Rectal smooth muscle tissue (tissue), 1 donor: ENCODE measurements around the gene BORCS8.
"Not testable (repeated sequence)": the region's sequence is repeated elsewhere in the genome, so short reads cannot be mapped to it uniquely, and the experiment has no call there.

ENCODE experiments used
- H3K27ac ChIP-seq: one replicate; pipeline ENCODE4 v1.7.0; 2013; ENCODE audit warnings: low read depth, low read length, inconsistent platforms
- H3K27me3 ChIP-seq: one replicate; pipeline ENCODE4 v1.7.0; 2013; ENCODE audit warnings: low read length; ENCODE audit not compliant: control insufficient read depth, insufficient read depth
- H3K36me3 ChIP-seq: one replicate; pipeline ENCODE4 v1.7.0; 2013; ENCODE audit warnings: low read length; ENCODE audit not compliant: control insufficient read depth, insufficient read depth
- H3K4me1 ChIP-seq: one replicate; pipeline ENCODE4 v1.7.0; 2013; ENCODE audit warnings: low read length; ENCODE audit not compliant: control insufficient read depth, insufficient read depth
- H3K4me3 ChIP-seq: one replicate; pipeline ENCODE4 v1.7.0; 2013; ENCODE audit warnings: low read length
- H3K9ac ChIP-seq: one replicate; pipeline ENCODE4 v1.7.0; 2013; ENCODE audit warnings: low read length

Gene BORCS8

DNA sequence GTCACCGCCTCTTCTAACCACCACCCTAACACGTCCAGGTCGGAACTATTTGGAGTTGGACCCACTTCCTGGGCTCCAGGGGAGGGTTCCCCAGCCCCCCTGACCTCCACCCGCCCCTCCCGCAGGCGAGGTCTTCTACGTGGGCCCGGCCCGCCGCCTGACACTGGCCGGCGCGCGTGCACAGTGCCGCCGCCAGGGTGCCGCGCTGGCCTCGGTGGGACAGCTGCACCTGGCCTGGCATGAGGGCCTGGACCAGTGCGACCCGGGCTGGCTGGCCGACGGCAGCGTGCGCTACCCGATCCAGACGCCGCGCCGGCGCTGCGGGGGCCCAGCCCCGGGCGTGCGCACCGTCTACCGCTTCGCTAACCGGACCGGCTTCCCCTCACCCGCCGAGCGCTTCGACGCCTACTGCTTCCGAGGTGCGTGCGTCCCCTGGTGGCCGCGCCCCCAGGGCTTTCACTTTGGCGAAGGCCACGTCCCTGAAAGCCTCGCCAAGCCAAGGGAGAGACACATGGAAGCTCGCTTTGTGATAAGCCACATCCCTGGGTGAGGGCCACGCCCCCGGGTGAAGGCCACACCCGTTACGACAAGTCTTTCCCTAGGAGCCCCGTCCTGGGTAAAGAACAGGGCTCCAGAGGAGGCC lies 33.0 kb upstream of the BORCS8 start:
- Histone ChIP-seq H3K4me3 (peak overlapping the region; percentile 65), H3K9ac (no peak overlapping the region), H3K27me3 (peaks cover 12% of the 10 kb centered on the region), H3K4me1 (no peaks in the 10 kb centered on the region), H3K27ac (no peak overlapping the region), H3K36me3 (no peaks in the 10 kb centered on the region)

DNA sequence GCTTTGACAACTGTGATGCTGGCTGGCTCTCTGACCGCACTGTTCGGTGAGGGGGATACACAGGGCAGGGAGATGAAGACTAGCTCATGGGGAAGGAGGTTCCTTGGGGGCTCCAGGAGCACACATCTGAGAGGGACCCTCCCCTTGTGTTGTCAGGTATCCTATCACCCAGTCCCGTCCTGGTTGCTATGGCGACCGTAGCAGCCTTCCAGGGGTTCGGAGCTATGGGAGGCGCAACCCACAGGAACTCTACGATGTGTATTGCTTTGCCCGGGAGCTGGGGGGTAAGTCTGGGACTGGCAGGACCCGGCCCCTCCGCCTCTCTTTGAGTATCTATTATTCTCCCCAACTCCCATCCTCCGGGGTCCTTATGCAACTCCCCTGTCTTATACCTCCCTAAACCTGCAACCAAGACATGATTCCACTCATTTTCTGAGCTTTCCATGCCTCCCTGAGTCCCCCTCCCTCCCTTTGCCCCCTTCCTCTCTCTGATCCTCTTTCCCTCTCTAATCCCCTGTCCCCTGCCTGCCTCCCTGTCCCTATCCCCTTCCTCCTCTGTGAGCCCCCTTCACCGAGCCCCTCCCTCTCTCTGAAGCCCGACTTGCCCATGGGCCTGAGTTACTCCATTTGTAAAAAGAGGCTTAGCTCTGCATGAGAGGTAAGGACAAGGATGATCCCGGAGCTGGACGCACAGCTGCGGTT lies 32.3 kb upstream of the BORCS8 start:
- no peaks in the 10 kb centered on the region for H3K36me3 ChIP-seq
- no peak overlapping the region for H3K9ac ChIP-seq

DNA sequence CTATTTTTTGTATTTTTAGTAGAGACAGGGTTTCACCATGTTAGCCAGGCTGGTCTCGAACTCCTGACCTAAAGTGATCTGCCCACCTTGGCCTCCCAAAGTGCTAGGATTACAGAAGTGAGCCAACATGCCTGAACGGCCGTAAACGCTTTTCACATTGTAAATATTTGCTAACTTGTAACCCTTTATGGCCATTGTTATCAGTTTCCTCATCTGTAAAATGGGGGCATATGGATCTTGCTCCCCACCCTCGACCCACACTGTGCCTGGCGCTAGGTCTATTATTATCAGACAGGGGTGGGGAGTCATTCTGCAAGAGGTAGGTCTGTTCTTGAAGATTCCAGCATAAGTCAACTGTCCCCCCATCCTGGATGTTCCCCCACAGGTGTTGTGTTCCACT lies 31.7 kb upstream of the BORCS8 start:
- Histone ChIP-seq H3K36me3 (no peaks in the 10 kb centered on the region), H3K27ac (no peak overlapping the region), H3K9ac (no peak overlapping the region), H3K4me3 (no peak overlapping the region), H3K4me1 (no peaks in the 10 kb centered on the region), H3K27me3 (peaks cover 12% of the 10 kb centered on the region)

More for the DNA sequence above, 32.3 kb upstream of the BORCS8 start:
- peak overlapping the region; percentile 65 for H3K4me3 ChIP-seq
- no peaks in the 10 kb centered on the region for H3K4me1 ChIP-seq
- no peak overlapping the region for H3K27ac ChIP-seq
- peaks cover 12% of the 10 kb centered on the region for H3K27me3 ChIP-seq

DNA sequence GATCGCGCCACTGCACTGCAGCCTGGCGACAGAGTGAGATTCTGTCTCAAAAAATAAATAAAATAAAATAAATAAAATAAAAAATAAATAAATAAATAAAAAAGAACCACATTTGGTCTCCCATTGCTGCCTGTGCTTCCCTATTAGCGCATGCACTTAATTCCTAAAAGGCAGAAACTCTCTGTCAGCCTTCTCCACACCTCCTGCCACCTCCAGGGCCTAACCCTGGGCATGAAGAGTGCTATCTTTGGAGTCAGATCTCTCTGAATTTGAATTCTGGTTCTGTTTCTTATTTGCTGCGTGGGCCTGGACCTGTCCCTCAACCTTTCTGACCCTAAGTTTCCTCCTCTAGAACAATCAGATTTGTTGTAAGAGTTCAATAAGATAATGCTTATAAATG lies 31.1 kb upstream of the BORCS8 start:
- H3K27me3 ChIP-seq: peaks cover 12% of the 10 kb centered on the region
- no peak overlapping the region for H3K4me3 ChIP-seq
- no peak overlapping the region for H3K27ac ChIP-seq
- H3K4me1 ChIP-seq: no peaks in the 10 kb centered on the region
- H3K36me3 ChIP-seq: no peaks in the 10 kb centered on the region
- no peak overlapping the region for H3K9ac ChIP-seq

DNA sequence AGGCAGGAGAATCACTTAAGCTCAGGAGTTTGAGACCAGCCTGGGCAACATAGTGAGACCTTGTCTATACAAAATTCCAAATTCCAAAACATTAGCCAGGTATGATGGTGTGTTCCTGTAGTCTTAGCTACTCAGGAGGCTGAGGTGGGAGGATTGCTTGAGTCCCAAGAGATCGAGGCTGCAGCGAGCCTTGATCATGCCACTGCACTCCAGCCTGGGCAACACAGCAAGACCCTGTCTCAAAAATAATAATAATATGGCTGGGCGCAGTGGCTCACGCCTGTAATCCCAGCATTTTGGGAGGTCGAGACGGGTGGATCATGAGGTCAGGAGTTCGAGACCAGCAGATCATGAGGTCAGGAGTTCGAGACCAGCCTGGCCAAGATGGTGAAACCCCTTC lies 29.0 kb upstream of the BORCS8 start:
- not testable (repeated sequence) for H3K4me3 ChIP-seq, H3K27me3 ChIP-seq, H3K9ac ChIP-seq, H3K36me3 ChIP-seq, H3K27ac ChIP-seq, H3K4me1 ChIP-seq

DNA sequence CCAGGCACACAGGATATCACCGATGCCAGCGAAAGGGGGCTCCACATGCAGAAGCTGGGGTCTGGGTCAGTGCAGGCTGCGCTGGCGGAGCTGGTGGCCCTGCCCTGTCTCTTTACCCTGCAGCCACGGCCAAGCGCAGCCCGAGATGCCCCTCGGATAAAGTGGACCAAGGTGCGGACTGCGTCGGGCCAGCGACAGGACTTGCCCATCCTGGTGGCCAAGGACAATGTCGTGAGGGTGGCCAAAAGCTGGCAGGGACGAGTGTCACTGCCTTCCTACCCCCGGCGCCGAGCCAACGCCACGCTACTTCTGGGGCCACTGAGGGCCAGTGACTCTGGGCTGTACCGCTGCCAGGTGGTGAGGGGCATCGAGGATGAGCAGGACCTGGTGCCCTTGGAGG lies 27.0 kb upstream of the BORCS8 start:
- Histone ChIP-seq H3K27me3 (no peaks in the 10 kb centered on the region), H3K36me3 (no peaks in the 10 kb centered on the region), H3K27ac (no peak overlapping the region), H3K4me1 (no peaks in the 10 kb centered on the region), H3K9ac (no peak overlapping the region), H3K4me3 (no peak overlapping the region)

DNA sequence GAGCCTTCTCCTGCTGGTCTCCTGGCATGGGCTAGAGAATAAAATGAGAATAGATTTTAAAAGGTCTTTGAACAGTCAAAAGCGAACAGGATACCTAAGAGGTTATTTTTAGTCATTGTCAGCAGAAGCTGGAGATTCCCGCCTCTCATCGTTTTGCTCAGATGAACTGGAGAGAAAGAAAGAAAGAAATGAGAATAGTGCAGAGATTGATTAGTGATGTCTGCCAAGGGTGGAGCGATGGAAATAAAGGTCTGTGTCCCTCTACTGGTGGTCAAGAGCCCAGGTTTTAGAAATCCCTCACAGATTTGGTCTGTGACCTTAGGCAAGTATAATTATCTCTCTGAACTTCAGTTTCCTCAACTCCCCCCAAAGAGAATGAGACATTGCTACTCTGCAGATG lies 25.1 kb upstream of the BORCS8 start:
- Histone ChIP-seq H3K27me3 (peaks cover 9% of the 10 kb centered on the region), H3K27ac (no peak overlapping the region), H3K4me3 (no peak overlapping the region), H3K36me3 (no peaks in the 10 kb centered on the region), H3K4me1 (no peaks in the 10 kb centered on the region), H3K9ac (no peak overlapping the region)

DNA sequence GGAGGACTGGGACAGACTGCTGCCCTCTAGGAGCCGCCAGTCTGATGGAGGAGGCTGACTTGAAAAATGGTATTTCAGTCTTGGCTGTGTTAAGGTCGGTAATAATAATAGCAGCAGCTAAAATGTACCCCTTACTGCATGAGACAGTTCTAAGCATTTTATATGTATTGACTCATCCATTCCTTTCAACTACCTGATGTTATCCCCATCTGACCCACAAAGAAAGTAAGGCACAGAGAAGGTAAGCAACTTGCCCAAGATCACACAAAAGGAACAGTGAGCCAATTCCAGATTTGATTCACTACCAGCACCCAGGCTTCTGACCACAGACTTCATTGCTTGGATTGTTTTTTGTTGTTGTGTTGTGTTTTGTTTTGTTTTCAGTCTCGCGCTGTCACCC lies 23.8 kb upstream of the BORCS8 start:
- Histone ChIP-seq H3K36me3 (no peaks in the 10 kb centered on the region), H3K27me3 (peaks cover 17% of the 10 kb centered on the region), H3K4me3 (no peak overlapping the region), H3K9ac (no peak overlapping the region), H3K4me1 (no peaks in the 10 kb centered on the region), H3K27ac (no peak overlapping the region)

DNA sequence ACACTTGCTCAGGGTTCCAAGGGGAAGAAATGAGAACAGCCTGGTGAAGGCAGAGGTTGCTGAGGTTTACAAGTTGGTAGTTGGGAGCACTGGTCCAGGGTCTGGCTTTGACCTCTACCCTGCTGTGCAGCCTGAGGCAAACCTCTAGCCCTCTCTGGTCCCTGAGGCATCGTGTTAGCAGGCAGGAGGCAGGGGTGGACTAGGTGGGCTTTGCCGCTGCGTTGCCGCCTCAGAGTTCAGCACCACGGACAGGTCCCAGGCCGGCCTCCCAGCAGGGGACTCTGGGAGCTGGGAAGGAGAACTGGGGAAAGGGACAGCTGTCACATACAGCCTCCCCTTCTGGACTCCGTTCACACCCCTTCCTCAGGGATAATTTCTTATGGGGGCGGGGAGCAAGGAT lies 22.9 kb upstream of the BORCS8 start:
- Histone ChIP-seq H3K27me3 (peaks cover 17% of the 10 kb centered on the region), H3K4me1 (no peaks in the 10 kb centered on the region), H3K9ac (no peak overlapping the region), H3K27ac (no peak overlapping the region), H3K36me3 (no peaks in the 10 kb centered on the region), H3K4me3 (no peak overlapping the region)

DNA sequence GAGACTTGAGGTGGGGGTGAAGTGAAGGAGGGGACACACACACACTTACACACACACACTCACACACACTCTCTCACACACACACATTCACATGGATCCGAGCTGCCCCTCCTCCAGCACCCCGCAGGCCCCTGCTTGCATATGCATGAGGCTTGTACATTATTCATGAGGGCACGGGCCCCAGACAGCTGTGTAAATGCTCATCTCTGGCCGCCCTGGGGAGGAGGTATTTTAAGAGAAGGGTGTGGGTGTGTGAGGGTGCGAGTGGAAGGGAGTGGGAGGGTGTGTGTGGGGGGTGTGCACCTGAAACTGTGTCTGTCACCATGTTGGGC lies 22.2 kb upstream of the BORCS8 start:
- no peaks in the 10 kb centered on the region for H3K4me1 ChIP-seq
- H3K36me3 ChIP-seq: no peaks in the 10 kb centered on the region
- peaks cover 17% of the 10 kb centered on the region for H3K27me3 ChIP-seq
- H3K9ac ChIP-seq: no peak overlapping the region
- no peak overlapping the region for H3K4me3 ChIP-seq
- no peak overlapping the region for H3K27ac ChIP-seq

DNA sequence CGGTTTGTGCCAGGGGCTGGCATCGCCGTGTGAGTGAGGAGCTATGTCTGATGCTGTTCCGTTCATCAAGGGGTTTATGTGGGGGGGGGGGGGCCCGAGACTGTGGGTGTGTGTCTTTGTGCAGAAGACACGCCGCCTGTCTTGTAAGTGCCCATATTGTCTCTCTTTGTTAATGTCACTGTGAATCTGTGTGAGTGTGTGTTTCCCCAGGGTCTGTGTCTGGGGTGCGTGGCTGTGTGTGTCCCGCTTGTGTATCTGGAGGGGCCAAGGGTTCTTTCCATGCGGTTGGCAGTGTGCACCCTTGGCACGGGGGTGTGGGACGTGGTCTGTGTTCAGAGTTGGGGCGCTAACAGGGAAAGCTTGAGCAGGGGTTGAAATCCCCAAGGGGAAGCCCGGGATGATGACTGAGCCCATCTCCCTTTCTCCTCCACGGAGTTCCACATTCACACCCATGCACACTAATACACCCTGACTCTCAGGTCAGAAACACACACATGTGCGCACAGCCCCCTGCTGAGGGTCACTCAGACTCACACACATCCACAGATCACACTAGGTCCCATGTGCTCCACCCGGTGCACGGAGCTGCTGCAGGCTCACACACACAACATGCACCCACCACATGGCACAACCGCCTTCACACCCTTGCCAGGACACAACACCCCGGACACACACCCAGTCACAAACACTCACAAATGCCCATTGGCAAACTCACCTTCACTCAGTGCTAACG lies 21.6 kb upstream of the BORCS8 start:
- Histone ChIP-seq H3K27me3 (peaks cover 17% of the 10 kb centered on the region), H3K4me3 (no peak overlapping the region), H3K36me3 (no peaks in the 10 kb centered on the region), H3K4me1 (no peaks in the 10 kb centered on the region), H3K27ac (no peak overlapping the region), H3K9ac (no peak overlapping the region)

DNA sequence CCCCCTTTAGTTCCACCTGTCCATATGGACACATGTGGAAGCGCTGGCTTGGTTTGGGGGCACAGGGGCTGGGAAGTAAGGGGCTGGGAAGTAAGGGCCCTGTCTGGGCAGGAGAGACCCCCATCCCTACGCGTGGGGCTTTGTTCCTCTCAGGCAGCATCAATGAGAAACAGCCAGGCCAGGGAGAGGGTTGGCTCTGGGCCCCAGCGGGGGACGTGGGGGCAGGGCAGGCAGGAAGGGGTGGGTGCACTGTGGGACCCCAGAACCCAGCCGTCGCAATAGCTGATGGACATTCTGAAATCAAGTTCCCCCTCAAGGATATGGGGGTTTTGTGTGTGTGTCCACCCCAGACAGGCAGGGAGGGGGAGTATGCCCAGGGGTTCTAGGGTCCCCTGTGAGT lies 21.0 kb upstream of the BORCS8 start:
- H3K27me3 ChIP-seq: peaks cover 17% of the 10 kb centered on the region
- no peaks in the 10 kb centered on the region for H3K36me3 ChIP-seq
- no peak overlapping the region for H3K27ac ChIP-seq
- H3K4me1 ChIP-seq: no peaks in the 10 kb centered on the region
- H3K4me3 ChIP-seq: no peak overlapping the region
- H3K9ac ChIP-seq: no peak overlapping the region
